Uterus (tissue), 4 donors: Measurements from ENCODE around the gene UNKL. TPM values are rescaled to one million over a fixed set of nuclear protein-coding genes. Genes with fewer than 3 reads are reported as not detected.

Experiments used
- DNase-seq, 2 donors: peaks; one replicate each; pipeline ENCODE4 v3.0.0-alpha.2; 2019 to 2020
- H3K27ac ChIP-seq, 2 donors: fragments of 200-600 bp; sonication (generic); 1 replicate in 1 of 2; 2 replicates in 1 of 2; pipeline ENCODE4 v1.5.1; 2016 to 2018
- H3K27me3 ChIP-seq, 2 donors: fragments of 200-600 bp; sonication (generic); one replicate each; pipeline ENCODE4 v1.5.1; 2018 to 2019; ENCODE audit warnings: control low read depth in 1 of 2
- H3K36me3 ChIP-seq, 2 donors: fragments of 200-600 bp; sonication (generic); one replicate each; pipeline ENCODE4 v1.5.1; 2019; ENCODE audit warnings: control low read depth in 1 of 2
- H3K4me1 ChIP-seq, 2 donors: fragments of 200-600 bp; sonication (generic); one replicate each; pipeline ENCODE4 v1.5.1; 2018 to 2019; ENCODE audit warnings: control low read depth in 1 of 2
- H3K4me3 ChIP-seq, 2 donors: fragments of 200-600 bp; sonication (generic); 1 replicate in 1 of 2; 2 replicates in 1 of 2; pipeline ENCODE4 v1.5.1; 2018 to 2019; ENCODE audit warnings: mild to moderate bottlenecking in 1 of 2
- H3K9me3 ChIP-seq, 2 donors: fragments of 200-600 bp; sonication (generic); one replicate each; pipeline ENCODE4 v1.5.1; 2019; ENCODE audit warnings: control low read depth in 1 of 2
- CTCF ChIP-seq, 4 experiments: fragments of 200-600 bp in 2 of 4; fragments of 450-650 bp in 2 of 4; sonication (generic) in 2 of 4; IDR thresholded peaks; one replicate each; pipeline ENCODE4 v1.5.1; 2016 to 2019; ENCODE audit warnings: antibody characterized with exemption in 4 of 4, mild to moderate bottlenecking in 2 of 4, moderate library complexity in 1 of 4
- POLR2A ChIP-seq, 2 donors: fragments of 450-650 bp; IDR thresholded peaks; one replicate each; pipeline ENCODE4 v1.6.1; 2016; ENCODE audit warnings: antibody characterized with exemption in 2 of 2, mild to moderate bottlenecking in 1 of 2, moderate library complexity in 1 of 2
- intact Hi-C: fragments of 100-400 bp; cut with DNase I; formaldehyde crosslinking; loops from one replicate; pipeline ENCODE4 v1.15.1; 2023; ENCODE audit warnings: low total_unique reads
- total RNA-seq, 4 donors: library from RNA; depleted of rRNA in 3 of 4; stranded (reverse); fragments of >200 nt in 3 of 4; gene quantifications; one replicate each; pipeline versions ENCODE4 v1.1.0 to v1.2.4, GENCODE V29; 2014 to 2023
- donor health status: DM: yes; HTN: yes; CAD: no.

UNKL gene
- total RNA-seq, 4 donors from 2014 or later: 13.5 to 63.3 (median 27.6) TPM

GRCh38 chr16:1450841-1451240, 36.3 kb upstream of the UNKL start:
- H3K27me3 ChIP-seq: no peaks in the 10 kb centered on the region
- no peaks in the 10 kb centered on the region for H3K4me1 ChIP-seq
- intact Hi-C loops: no loop called here
- H3K27ac ChIP-seq: no peak overlapping the region
- no peak for DNase-seq
- no peaks in the 10 kb centered on the region for H3K9me3 ChIP-seq
- H3K36me3 ChIP-seq: no peaks in the 10 kb centered on the region
- no peak for TF ChIP-seq CTCF (IDR thresholded peaks at IDR 0.05)
- no peak for TF ChIP-seq POLR2A (IDR thresholded peaks at IDR 0.05)
- no peak overlapping the region for H3K4me3 ChIP-seq

- no peaks in the 10 kb centered on the region for H3K36me3 ChIP-seq
- no peaks in the 10 kb centered on the region for H3K9me3 ChIP-seq
- no peak for DNase-seq
- H3K27me3 ChIP-seq: no peaks in the 10 kb centered on the region
- no peaks in the 10 kb centered on the region for H3K4me1 ChIP-seq
- H3K27ac ChIP-seq: no peak overlapping the region
- no peak overlapping the region for H3K4me3 ChIP-seq
- intact Hi-C loops: no loop called here
- TF ChIP-seq CTCF (IDR thresholded peaks at IDR 0.05) (no peak), POLR2A (IDR thresholded peaks at IDR 0.05) (no peak)
Measured at GRCh38 chr16:1450218-1450617, 35.7 kb upstream of the UNKL start.

- H3K27ac ChIP-seq: no peak overlapping the region
- no peak overlapping the region for H3K4me3 ChIP-seq
- no peaks in the 10 kb centered on the region for H3K4me1 ChIP-seq
- TF ChIP-seq CTCF (IDR thresholded peaks at IDR 0.05): no peak
- TF ChIP-seq POLR2A (IDR thresholded peaks at IDR 0.05): no peak
- DNase-seq: no peak
- no peaks in the 10 kb centered on the region for H3K27me3 ChIP-seq
- no peaks in the 10 kb centered on the region for H3K9me3 ChIP-seq
- intact Hi-C loops: no loop called here
- H3K36me3 ChIP-seq: no peaks in the 10 kb centered on the region
Measured at GRCh38 chr16:1449201-1449788, 34.8 kb upstream of the UNKL start.

GRCh38 chr16:1448536-1449116, 34.1 kb upstream of the UNKL start:
- intact Hi-C loops: no loop called here
- no peak for TF ChIP-seq POLR2A (IDR thresholded peaks at IDR 0.05)
- no peak for TF ChIP-seq CTCF (IDR thresholded peaks at IDR 0.05)

GRCh38 chr16:1447965-1448364, 33.5 kb upstream of the UNKL start:
- Histone ChIP-seq H3K27me3 (no peaks in the 10 kb centered on the region), H3K4me3 (no peak overlapping the region), H3K27ac (no peak overlapping the region), H3K4me1 (no peaks in the 10 kb centered on the region), H3K9me3 (no peaks in the 10 kb centered on the region), H3K36me3 (no peaks in the 10 kb centered on the region)
- DNase-seq: no peak
- intact Hi-C loops: no loop called here
- TF ChIP-seq CTCF (IDR thresholded peaks at IDR 0.05) (no peak), POLR2A (IDR thresholded peaks at IDR 0.05) (no peak)

More at GRCh38 chr16:1448536-1449116, 34.1 kb upstream of the UNKL start:
- no peak for DNase-seq
- no peaks in the 10 kb centered on the region for H3K36me3 ChIP-seq
- no peaks in the 10 kb centered on the region for H3K9me3 ChIP-seq
- H3K27ac ChIP-seq: no peak overlapping the region
- no peaks in the 10 kb centered on the region for H3K4me1 ChIP-seq
- no peak overlapping the region for H3K4me3 ChIP-seq
- no peaks in the 10 kb centered on the region for H3K27me3 ChIP-seq
